ENCODE data around the gene GOSR1. TPM values are rescaled to one million over a fixed set of nuclear protein-coding genes. Genes with fewer than 3 reads are reported as not detected.

GOSR1 gene
- total RNA-seq, 2 donors from 2014 or later, result 25.2 to 33.5 TPM

- Histone ChIP-seq H3K27ac (no peak overlapping the region), H3K9me3 (no peaks in the 10 kb centered on the region), H3K27me3 (no peaks in the 10 kb centered on the region), H3K4me1 (peaks cover 0 to 17% of the 10 kb centered on the region in 2 donors), H3K36me3 (peaks cover 9% of the 10 kb centered on the region), H3K4me3 (no peak overlapping the region)
- TF ChIP-seq, protein P1, sequence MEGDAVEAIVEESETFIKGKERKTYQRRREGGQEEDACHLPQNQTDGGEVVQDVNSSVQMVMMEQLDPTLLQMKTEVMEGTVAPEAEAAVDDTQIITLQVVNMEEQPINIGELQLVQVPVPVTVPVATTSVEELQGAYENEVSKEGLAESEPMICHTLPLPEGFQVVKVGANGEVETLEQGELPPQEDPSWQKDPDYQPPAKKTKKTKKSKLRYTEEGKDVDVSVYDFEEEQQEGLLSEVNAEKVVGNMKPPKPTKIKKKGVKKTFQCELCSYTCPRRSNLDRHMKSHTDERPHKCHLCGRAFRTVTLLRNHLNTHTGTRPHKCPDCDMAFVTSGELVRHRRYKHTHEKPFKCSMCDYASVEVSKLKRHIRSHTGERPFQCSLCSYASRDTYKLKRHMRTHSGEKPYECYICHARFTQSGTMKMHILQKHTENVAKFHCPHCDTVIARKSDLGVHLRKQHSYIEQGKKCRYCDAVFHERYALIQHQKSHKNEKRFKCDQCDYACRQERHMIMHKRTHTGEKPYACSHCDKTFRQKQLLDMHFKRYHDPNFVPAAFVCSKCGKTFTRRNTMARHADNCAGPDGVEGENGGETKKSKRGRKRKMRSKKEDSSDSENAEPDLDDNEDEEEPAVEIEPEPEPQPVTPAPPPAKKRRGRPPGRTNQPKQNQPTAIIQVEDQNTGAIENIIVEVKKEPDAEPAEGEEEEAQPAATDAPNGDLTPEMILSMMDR (IDR thresholded peaks at IDR 0.05), result no peak
- no peak for DNase-seq (ENCODE audit: low spot score)
Observed at GRCh38 chr17:30514895-30515596, 37.8 kb downstream of the GOSR1 start.

DNA sequence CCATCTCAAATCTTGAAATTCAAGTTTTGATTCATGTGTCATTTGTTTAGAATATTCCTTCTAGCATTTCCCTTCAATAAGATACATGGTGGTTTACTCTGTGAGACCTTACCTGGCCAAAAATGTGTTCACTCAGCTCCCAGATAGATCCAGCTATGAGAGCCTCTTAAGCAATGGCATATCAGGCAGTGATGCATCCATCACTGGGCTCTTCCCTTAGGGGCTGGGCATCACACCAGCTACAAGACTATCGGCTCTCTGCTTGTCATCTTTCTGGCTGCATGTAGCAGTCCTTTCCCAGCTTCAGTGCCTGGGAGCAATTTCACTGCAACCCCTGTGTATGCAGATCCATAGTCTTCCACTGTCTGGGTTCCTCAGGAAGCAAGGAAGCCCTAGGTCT is 40.6 kb downstream of the GOSR1 start:
- H3K27ac ChIP-seq, result no peak overlapping the region
- no peaks in the 10 kb centered on the region for H3K9me3 ChIP-seq
- DNase-seq (ENCODE audit: low spot score), result no peak
- no peaks in the 10 kb centered on the region for H3K27me3 ChIP-seq
- H3K4me3 ChIP-seq, result no peak overlapping the region
- TF ChIP-seq, protein P1 (IDR thresholded peaks at IDR 0.05), result no peak
- H3K4me1 ChIP-seq, result peaks cover 0 to 17% of the 10 kb centered on the region in 2 donors
- H3K36me3 ChIP-seq, result peaks cover 29% of the 10 kb centered on the region

GRCh38 chr17:30519166-30519565 is 42.0 kb downstream of the GOSR1 start:
- peak overlapping the region; percentile 15 to 31 for H3K27ac ChIP-seq
- peaks cover 26% of the 10 kb centered on the region for H3K36me3 ChIP-seq
- H3K4me3 ChIP-seq, result no peak overlapping the region
- TF ChIP-seq, protein P1 (IDR thresholded peaks at IDR 0.05), result no peak
- H3K4me1 ChIP-seq, result peaks cover 0 to 17% of the 10 kb centered on the region in 2 donors
- H3K27me3 ChIP-seq, result no peaks in the 10 kb centered on the region
- no peaks in the 10 kb centered on the region for H3K9me3 ChIP-seq
- no peak for DNase-seq (ENCODE audit: low spot score)

- TF ChIP-seq, protein P1 (IDR thresholded peaks at IDR 0.05), result no peak
- peak overlapping the region; percentile 31 to 56 for H3K27ac ChIP-seq
- no peaks in the 10 kb centered on the region for H3K9me3 ChIP-seq
- no peak for DNase-seq (ENCODE audit: low spot score)
- peaks cover 26% of the 10 kb centered on the region for H3K36me3 ChIP-seq
- no peaks in the 10 kb centered on the region for H3K27me3 ChIP-seq
- H3K4me1 ChIP-seq, result peaks cover 0 to 18% of the 10 kb centered on the region in 2 donors
- H3K4me3 ChIP-seq, result no peak overlapping the region
Observed at GRCh38 chr17:30519707-30520106, 42.5 kb downstream of the GOSR1 start.

DNA sequence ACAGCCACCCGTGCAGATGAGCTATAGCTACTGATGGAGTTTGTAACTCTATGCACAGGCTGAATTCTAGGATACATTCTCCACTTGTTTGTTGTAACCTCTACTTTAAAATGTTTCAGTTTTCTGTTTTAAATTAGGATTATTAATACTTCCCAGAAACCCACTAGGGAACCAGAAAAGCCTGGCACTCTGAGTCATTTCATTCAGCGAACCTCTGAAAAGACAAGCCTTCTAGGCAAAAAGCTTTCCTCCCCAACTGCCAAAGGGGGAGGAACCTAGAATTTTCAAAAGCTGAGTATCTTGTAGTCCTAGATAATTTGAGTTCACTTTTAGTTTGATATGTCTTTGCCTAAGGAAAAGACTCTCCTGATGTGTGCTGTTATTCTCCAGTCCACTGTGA is 43.2 kb downstream of the GOSR1 start:
- peaks cover 26% of the 10 kb centered on the region for H3K36me3 ChIP-seq
- DNase-seq (ENCODE audit: low spot score), result no peak
- no peak overlapping the region for H3K4me3 ChIP-seq
- H3K27ac ChIP-seq, result peak overlapping the region in 1 of 2 donors; percentile 56
- H3K27me3 ChIP-seq, result no peaks in the 10 kb centered on the region
- no peaks in the 10 kb centered on the region for H3K9me3 ChIP-seq
- peaks cover 0 to 24% of the 10 kb centered on the region in 2 donors for H3K4me1 ChIP-seq
- TF ChIP-seq, protein P1 (IDR thresholded peaks at IDR 0.05), result no peak

DNA sequence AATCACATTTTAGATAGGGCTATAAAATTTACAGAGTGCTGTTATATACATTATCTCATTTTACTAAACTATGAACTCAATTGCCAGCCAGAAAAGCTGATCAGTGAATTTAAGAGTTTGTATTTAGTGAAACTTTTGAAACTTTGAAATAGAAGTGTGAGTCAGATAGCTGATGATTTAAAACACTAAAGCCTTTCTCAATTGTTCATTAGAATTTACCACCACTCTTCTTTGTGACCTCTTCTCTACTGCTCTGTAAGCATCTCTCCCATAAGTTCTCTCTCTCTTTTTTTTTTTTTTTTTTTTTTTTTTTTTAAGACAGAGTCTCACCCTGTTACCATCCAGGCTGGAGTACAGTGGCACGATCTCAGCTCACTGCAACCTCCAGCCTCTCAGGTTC is 43.7 kb downstream of the GOSR1 start:
- Histone ChIP-seq H3K36me3 (peaks cover 26% of the 10 kb centered on the region), H3K9me3 (no peaks in the 10 kb centered on the region), H3K27ac (peak overlapping the region in 1 of 2 donors; percentile 56), H3K4me1 (peaks cover 0 to 24% of the 10 kb centered on the region in 2 donors), H3K4me3 (no peak overlapping the region), H3K27me3 (no peaks in the 10 kb centered on the region)
- TF ChIP-seq, protein P1 (IDR thresholded peaks at IDR 0.05), result no peak
- no peak for DNase-seq (ENCODE audit: low spot score)

Measured in right atrium auricular region (tissue), 2 donors.